HUES64 (cell line): ENCODE data around the gene BDNF.

Experiments
- H3K27ac ChIP-seq: 2 replicates; pipeline ENCODE4 v1.7.0; 2013; ENCODE audit warnings: low read depth, low read length, inconsistent platforms
- H3K27me3 ChIP-seq: 2 replicates; pipeline ENCODE4 v1.6.1; 2013; ENCODE audit warnings: mild to moderate bottlenecking, low read length; ENCODE audit not compliant: insufficient read depth
- H3K36me3 ChIP-seq: 2 replicates; pipeline ENCODE4 v1.6.1; 2013; ENCODE audit warnings: mild to moderate bottlenecking, low read length; ENCODE audit not compliant: insufficient read depth
- H3K4me1 ChIP-seq: 2 replicates; pipeline ENCODE4 v1.6.1; 2013; ENCODE audit warnings: mild to moderate bottlenecking, low read length, moderate library complexity; ENCODE audit not compliant: insufficient read depth
- H3K4me3 ChIP-seq: 2 replicates; pipeline ENCODE4 v1.5.1; 2013; ENCODE audit warnings: mild to moderate bottlenecking, low read length, moderate library complexity
- H3K9ac ChIP-seq: 2 replicates; pipeline ENCODE4 v1.6.1; 2013; ENCODE audit warnings: mild to moderate bottlenecking, low read depth, low read length
- H3K9me3 ChIP-seq: 2 replicates; pipeline ENCODE4 v1.6.1; 2013; ENCODE audit warnings: low read depth, low read length; ENCODE audit not compliant: insufficient read depth
- WGBS: fragments of 150-250, 120-280 bp; methylation state at CpG from one replicate; pipeline ENCODE4 v1.1.7; 2013; ENCODE audit warnings: missing lambda C conversion rate; 5-methylcytosine and 5-hydroxymethylcytosine counted together

The BDNF gene

GRCh38 chr11:27660171-27660570 is 40.1 kb downstream of the BDNF start:
- peaks cover 12% of the 10 kb centered on the region; the same call in 1 of the 2 replicates for H3K36me3 ChIP-seq
- WGBS = 82% methylated on average over 2 of the region's 3 CpGs

GRCh38 chr11:27658535-27659236 is 41.6 kb downstream of the BDNF start:
- H3K27me3 ChIP-seq = no peaks in the 10 kb centered on the region
- no peak overlapping the region for H3K27ac ChIP-seq
- peaks cover 11% of the 10 kb centered on the region for H3K4me1 ChIP-seq
- 95% methylated on average over 1 of the region's 2 CpGs for WGBS
- H3K36me3 ChIP-seq = peaks cover 12% of the 10 kb centered on the region; the same call in 1 of the 2 replicates
- H3K9me3 ChIP-seq = no peaks in the 10 kb centered on the region
- H3K4me3 ChIP-seq = no peak overlapping the region
- no peak overlapping the region for H3K9ac ChIP-seq

More at GRCh38 chr11:27660171-27660570, 40.1 kb downstream of the BDNF start:
- peaks cover 14% of the 10 kb centered on the region for H3K4me1 ChIP-seq
- no peak overlapping the region for H3K4me3 ChIP-seq
- H3K9me3 ChIP-seq = no peaks in the 10 kb centered on the region
- H3K9ac ChIP-seq = no peak overlapping the region
- H3K27me3 ChIP-seq = no peaks in the 10 kb centered on the region
- no peak overlapping the region for H3K27ac ChIP-seq

GRCh38 chr11:27656806-27657483 is 43.3 kb downstream of the BDNF start:
- no peak overlapping the region for H3K4me3 ChIP-seq
- H3K36me3 ChIP-seq = peaks cover 12% of the 10 kb centered on the region; the same call in 1 of the 2 replicates
- no peak overlapping the region for H3K9ac ChIP-seq
- no peaks in the 10 kb centered on the region for H3K9me3 ChIP-seq
- no peak overlapping the region for H3K27ac ChIP-seq
- peaks cover 12% of the 10 kb centered on the region for H3K4me1 ChIP-seq
- 81% methylated on average over 11 of the region's 12 CpGs for WGBS
- H3K27me3 ChIP-seq = no peaks in the 10 kb centered on the region

GRCh38 chr11:27656320-27656719 is 43.9 kb downstream of the BDNF start:
- H3K27ac ChIP-seq = no peak overlapping the region
- H3K36me3 ChIP-seq = peaks cover 12% of the 10 kb centered on the region; the same call in 1 of the 2 replicates
- H3K9ac ChIP-seq = no peak overlapping the region
- no peak overlapping the region for H3K4me3 ChIP-seq
- no peaks in the 10 kb centered on the region for H3K9me3 ChIP-seq
- WGBS = 89% methylated on average over 6 of the region's 6 CpGs
- H3K4me1 ChIP-seq = peaks cover 16% of the 10 kb centered on the region
- no peaks in the 10 kb centered on the region for H3K27me3 ChIP-seq

GRCh38 chr11:27653990-27654758 is 46.1 kb downstream of the BDNF start:
- Histone ChIP-seq H3K27me3 (no peaks in the 10 kb centered on the region), H3K9ac (no peak overlapping the region), H3K4me1 (peaks cover 19% of the 10 kb centered on the region), H3K27ac (no peak overlapping the region), H3K4me3 (no peak overlapping the region), H3K36me3 (peaks cover 12% of the 10 kb centered on the region; the same call in 1 of the 2 replicates), H3K9me3 (no peaks in the 10 kb centered on the region)
- 92% methylated on average over 6 of the region's 8 CpGs for WGBS

GRCh38 chr11:27651711-27652110 is 48.5 kb downstream of the BDNF start:
- H3K27ac ChIP-seq = no peak overlapping the region
- peaks cover 12% of the 10 kb centered on the region for H3K4me1 ChIP-seq
- H3K9ac ChIP-seq = no peak overlapping the region
- H3K27me3 ChIP-seq = no peaks in the 10 kb centered on the region
- H3K9me3 ChIP-seq = no peaks in the 10 kb centered on the region
- no peaks in the 10 kb centered on the region for H3K36me3 ChIP-seq
- H3K4me3 ChIP-seq = no peak overlapping the region

- WGBS = 86% methylated on average over 4 of the region's 4 CpGs
- Histone ChIP-seq H3K9me3 (no peaks in the 10 kb centered on the region), H3K27me3 (no peaks in the 10 kb centered on the region), H3K4me3 (no peak overlapping the region), H3K36me3 (no peaks in the 10 kb centered on the region), H3K4me1 (peaks cover 8% of the 10 kb centered on the region; the same call in 1 of the 2 replicates), H3K27ac (no peak overlapping the region), H3K9ac (no peak overlapping the region)
Observed at GRCh38 chr11:27650988-27651387, 49.3 kb downstream of the BDNF start.

GRCh38 chr11:27649800-27650199 is 50.5 kb downstream of the BDNF start:
- Histone ChIP-seq H3K36me3 (no peaks in the 10 kb centered on the region), H3K9ac (no peak overlapping the region), H3K4me3 (no peak overlapping the region), H3K9me3 (no peaks in the 10 kb centered on the region), H3K4me1 (peaks cover 11% of the 10 kb centered on the region; the same call in 1 of the 2 replicates), H3K27me3 (no peaks in the 10 kb centered on the region), H3K27ac (no peak overlapping the region)
- WGBS = 61% methylated on average over 2 of the region's 2 CpGs

GRCh38 chr11:27648840-27649239 is 51.4 kb downstream of the BDNF start:
- H3K9ac ChIP-seq = no peak overlapping the region
- no peaks in the 10 kb centered on the region for H3K36me3 ChIP-seq
- no peak overlapping the region for H3K27ac ChIP-seq
- H3K27me3 ChIP-seq = no peaks in the 10 kb centered on the region
- H3K9me3 ChIP-seq = no peaks in the 10 kb centered on the region
- H3K4me3 ChIP-seq = no peak overlapping the region
- H3K4me1 ChIP-seq = peaks cover 11% of the 10 kb centered on the region; the same call in 1 of the 2 replicates

- Histone ChIP-seq H3K4me3 (no peak overlapping the region), H3K27ac (no peak overlapping the region), H3K27me3 (no peaks in the 10 kb centered on the region), H3K9me3 (no peaks in the 10 kb centered on the region), H3K4me1 (peaks cover 7% of the 10 kb centered on the region; the same call in 1 of the 2 replicates), H3K36me3 (no peaks in the 10 kb centered on the region), H3K9ac (no peak overlapping the region)
- WGBS = 91% methylated on average over 9 of the region's 9 CpGs
Observed at GRCh38 chr11:27646051-27646818, 54.0 kb downstream of the BDNF start.
